Cardiac muscle cell (in vitro differentiated cells and primary cell): Measurements from ENCODE around the gene CCNQ. TPM values are rescaled to one million over a fixed set of nuclear protein-coding genes. Genes with fewer than 3 reads are reported as not detected.
A peak's percentile ranks its signal among the peaks of the same experiment; 100 is the strongest.

ENCODE experiments used
- DNase-seq, 2 donors: peaks; one replicate each; pipeline versions ENCODE4 v3.0.0 to v3.0.0-alpha.2; 2010 to 2017; ENCODE audit warnings: low read depth in 1 of 2, low spot score in 1 of 2
- H3K27ac ChIP-seq: fragments of 200-600 bp; sonication (generic); 2 replicates; pipeline ENCODE4 v1.5.1; 2016
- H3K27me3 ChIP-seq: fragments of 200-600 bp; sonication (generic); 2 replicates; pipeline ENCODE4 v1.6.0; 2016; ENCODE audit warnings: control low read depth
- H3K36me3 ChIP-seq: fragments of 200-600 bp; sonication (generic); 2 replicates; pipeline ENCODE4 v1.5.1; 2016; ENCODE audit warnings: control low read depth
- H3K4me1 ChIP-seq: fragments of 200-600 bp; sonication (generic); 2 replicates; pipeline ENCODE4 v1.8.1; 2017; ENCODE audit warnings: low read depth, mild to moderate bottlenecking, mixed run types
- H3K4me3 ChIP-seq: fragments of 200-600 bp; sonication (generic); 2 replicates; pipeline ENCODE4 v1.5.1; 2016; ENCODE audit warnings: mild to moderate bottlenecking
- H3K9me3 ChIP-seq: fragments of 200-600 bp; sonication (generic); 2 replicates; pipeline ENCODE4 v1.5.1; 2017; ENCODE audit warnings: low read depth, mild to moderate bottlenecking, control low read depth
- polyA plus RNA-seq: library from polyadenylated mRNA; unstranded; fragments of >200 nt; fragmentation: Nextera tagmentation; extraction: Ambion mirVana; gene quantifications from 2 replicates; pipeline ENCODE4 v1.2.1, GENCODE V29; 2016
- total RNA-seq: library from RNA; depleted of rRNA; stranded (reverse); fragments of >200 nt; gene quantifications from 2 replicates; pipeline ENCODE4 v1.2.3, GENCODE V29; 2016
- TF ChIP-seq, protein P1 (sequence below): IDR thresholded peaks from 2 replicates; pipeline ENCODE4 v1.5.1; 2012; ENCODE audit warnings: low read depth, mild to moderate bottlenecking, low read length

CCNQ gene
- total and polyA plus RNA-seq, 2 experiments from 2014 or later: 28.5 to 37.0 TPM

GRCh38 chrX:153637121-153638040 is 38.4 kb upstream of the CCNQ start:
- Histone ChIP-seq H3K4me1 (no peaks in the 10 kb centered on the region), H3K4me3 (no peak overlapping the region), H3K9me3 (no peaks in the 10 kb centered on the region), H3K27me3 (peaks cover 8% of the 10 kb centered on the region), H3K36me3 (no peaks in the 10 kb centered on the region), H3K27ac (no peak overlapping the region)
- TF ChIP-seq, protein P1, sequence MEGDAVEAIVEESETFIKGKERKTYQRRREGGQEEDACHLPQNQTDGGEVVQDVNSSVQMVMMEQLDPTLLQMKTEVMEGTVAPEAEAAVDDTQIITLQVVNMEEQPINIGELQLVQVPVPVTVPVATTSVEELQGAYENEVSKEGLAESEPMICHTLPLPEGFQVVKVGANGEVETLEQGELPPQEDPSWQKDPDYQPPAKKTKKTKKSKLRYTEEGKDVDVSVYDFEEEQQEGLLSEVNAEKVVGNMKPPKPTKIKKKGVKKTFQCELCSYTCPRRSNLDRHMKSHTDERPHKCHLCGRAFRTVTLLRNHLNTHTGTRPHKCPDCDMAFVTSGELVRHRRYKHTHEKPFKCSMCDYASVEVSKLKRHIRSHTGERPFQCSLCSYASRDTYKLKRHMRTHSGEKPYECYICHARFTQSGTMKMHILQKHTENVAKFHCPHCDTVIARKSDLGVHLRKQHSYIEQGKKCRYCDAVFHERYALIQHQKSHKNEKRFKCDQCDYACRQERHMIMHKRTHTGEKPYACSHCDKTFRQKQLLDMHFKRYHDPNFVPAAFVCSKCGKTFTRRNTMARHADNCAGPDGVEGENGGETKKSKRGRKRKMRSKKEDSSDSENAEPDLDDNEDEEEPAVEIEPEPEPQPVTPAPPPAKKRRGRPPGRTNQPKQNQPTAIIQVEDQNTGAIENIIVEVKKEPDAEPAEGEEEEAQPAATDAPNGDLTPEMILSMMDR: no peak
- DNase-seq: no peak

- Histone ChIP-seq H3K4me1 (no peaks in the 10 kb centered on the region), H3K36me3 (no peaks in the 10 kb centered on the region), H3K27ac (no peak overlapping the region), H3K9me3 (no peaks in the 10 kb centered on the region), H3K4me3 (no peak overlapping the region), H3K27me3 (peaks cover 2% of the 10 kb centered on the region)
- DNase-seq: no peak
- TF ChIP-seq, protein P1: no peak
Measured at GRCh38 chrX:153636716-153637115, 37.8 kb upstream of the CCNQ start.

DNA sequence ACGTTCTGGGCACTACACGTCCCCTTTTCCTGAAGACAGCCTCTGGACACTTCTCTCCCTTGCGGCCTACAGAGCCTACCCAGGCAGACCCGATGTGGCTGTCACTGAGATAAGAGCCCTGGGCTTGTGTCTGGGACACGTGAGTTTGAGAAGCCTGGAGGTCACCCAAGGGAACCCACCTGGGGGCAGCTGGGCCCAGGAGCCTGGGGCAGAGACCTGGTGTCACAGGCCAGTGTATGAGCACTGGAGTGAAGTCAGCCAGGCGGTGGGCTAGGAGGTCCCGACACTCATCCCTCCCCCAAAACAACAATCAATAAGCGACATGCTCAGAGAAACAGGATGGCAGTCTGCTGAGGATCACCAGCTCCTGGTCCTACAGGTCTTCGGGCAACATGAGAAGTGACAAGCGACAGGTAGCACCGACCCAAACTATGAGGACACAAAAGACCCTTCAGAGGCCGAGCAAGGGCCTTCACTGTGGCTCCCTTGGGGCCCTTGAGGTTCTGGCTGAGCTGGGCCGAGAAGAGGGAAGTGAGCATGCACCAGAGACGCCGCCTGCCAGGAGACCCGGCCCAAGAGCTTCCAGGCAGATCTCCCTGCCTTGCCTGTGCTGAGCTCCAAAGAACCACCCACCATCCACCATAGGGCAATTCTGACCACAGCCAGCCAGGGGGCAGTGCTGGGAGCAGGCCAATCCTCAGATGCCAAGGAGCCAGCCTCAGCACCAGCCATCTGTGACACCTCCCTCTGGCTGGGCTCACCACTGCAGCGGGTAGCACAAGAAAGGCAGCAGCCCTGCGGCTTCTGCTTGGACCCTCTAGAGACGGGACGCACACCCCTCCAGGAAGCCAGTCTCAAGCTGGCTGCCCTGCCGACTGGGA is 37.1 kb upstream of the CCNQ start:
- Histone ChIP-seq H3K4me1 (no peaks in the 10 kb centered on the region), H3K27me3 (no peaks in the 10 kb centered on the region), H3K9me3 (no peaks in the 10 kb centered on the region), H3K27ac (no peak overlapping the region), H3K36me3 (no peaks in the 10 kb centered on the region), H3K4me3 (no peak overlapping the region)
- TF ChIP-seq, protein P1: peak; percentile 37
- DNase-seq: no peak

DNA sequence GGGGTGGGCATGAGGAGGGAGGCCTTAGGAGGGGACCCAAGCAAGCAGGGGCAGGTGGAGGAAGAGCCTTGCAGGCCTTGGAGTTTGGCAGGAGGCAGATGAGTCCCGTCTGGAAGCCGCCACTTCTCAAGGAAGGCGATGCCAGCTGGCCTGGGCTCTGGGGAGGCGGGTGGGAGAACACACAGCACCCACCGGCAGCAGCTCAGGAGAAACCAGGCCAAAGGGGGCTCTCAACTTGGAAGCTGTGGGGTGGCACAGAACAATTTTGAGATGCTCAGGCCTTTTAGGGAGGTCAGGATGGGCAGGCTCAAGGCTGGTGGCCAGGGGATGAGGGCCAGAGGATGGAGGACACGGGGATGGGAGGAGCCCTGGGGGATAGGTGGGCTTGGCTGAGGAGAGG is 36.4 kb upstream of the CCNQ start:
- H3K36me3 ChIP-seq: no peaks in the 10 kb centered on the region
- no peaks in the 10 kb centered on the region for H3K4me1 ChIP-seq
- TF ChIP-seq, protein P1: no peak
- no peak overlapping the region for H3K4me3 ChIP-seq
- no peak overlapping the region for H3K27ac ChIP-seq
- DNase-seq: no peak
- H3K27me3 ChIP-seq: no peaks in the 10 kb centered on the region
- H3K9me3 ChIP-seq: no peaks in the 10 kb centered on the region

GRCh38 chrX:153634832-153635231 is 35.9 kb upstream of the CCNQ start:
- Histone ChIP-seq H3K36me3 (no peaks in the 10 kb centered on the region), H3K4me1 (no peaks in the 10 kb centered on the region), H3K27ac (no peak overlapping the region), H3K27me3 (no peaks in the 10 kb centered on the region), H3K4me3 (no peak overlapping the region), H3K9me3 (no peaks in the 10 kb centered on the region)
- DNase-seq: no peak
- TF ChIP-seq, protein P1: no peak
